PC-3 (cell line): ENCODE data around the gene RUBCN. TPM values are rescaled to one million over a fixed set of nuclear protein-coding genes. Genes with fewer than 3 reads are reported as not detected.

Experiments
- ATAC-seq: fragments of 200-7000 bp; cut with Tn5 transposase; 2 replicates; pipeline ENCODE4 v1.9.1; 2020; ENCODE audit warnings: mild to moderate bottlenecking, moderate library complexity
- BruUV-seq: library from RNA; stranded (reverse); fragments of 400-500 nt; replicated peaks from 2 replicates; lab custom pipeline; 2021; lab: Mats Ljungman, UMichigan
- CTCF ChIA-PET: fragments of 300-600 bp; sonication (Branson Sonifier 250); formaldehyde crosslinking; loops from one replicate; lab custom pipeline; 2022; ENCODE audit warnings: antibody characterized with exemption; lab: Charles Lee
- POLR2A ChIA-PET: fragments of 300-600 bp; sonication (Branson Sonifier 250); formaldehyde crosslinking; loops from one replicate; lab custom pipeline; 2022; ENCODE audit warnings: antibody characterized with exemption; ENCODE audit not compliant: unreplicated experiment; lab: Charles Lee
- DNase-seq: peaks from one replicate; pipeline ENCODE4 v3.0.0-alpha.2; 2015
- H2AFZ ChIP-seq: fragments of 300-600 bp; sonication (generic); 2 replicates; pipeline ENCODE4 v1.6.0; 2016; ENCODE audit warnings: antibody characterized with exemption, low read length
- H3F3A ChIP-seq: fragments of 300-600 bp; sonication (generic); one replicate; pipeline ENCODE4 v1.6.0; 2017; ENCODE audit warnings: antibody characterized with exemption, low read length, control low read depth, mild to moderate bottlenecking; ENCODE audit not compliant: unreplicated experiment
- H3K27ac ChIP-seq: fragments of 300-600 bp; sonication (generic); 2 replicates; pipeline ENCODE4 v1.5.1; 2016; ENCODE audit warnings: mild to moderate bottlenecking, low read length
- H3K27me3 ChIP-seq: fragments of 300-600 bp; sonication (generic); 2 replicates; pipeline ENCODE4 v1.6.1; 2016; ENCODE audit warnings: low read length, mixed read lengths
- H3K36me3 ChIP-seq: fragments of 300-600 bp; sonication (generic); 2 replicates; pipeline ENCODE4 v1.6.1; 2016; ENCODE audit warnings: low read depth, mixed run types, low read length, mixed read lengths
- H3K4me1 ChIP-seq: fragments of 300-600 bp; sonication (generic); 2 replicates; pipeline ENCODE4 v1.5.1; 2016; ENCODE audit warnings: low read length; ENCODE audit not compliant: insufficient read depth
- H3K4me2 ChIP-seq: fragments of 300-600 bp; sonication (generic); 2 replicates; pipeline ENCODE4 v1.6.0; 2016; ENCODE audit warnings: low read length
- H3K4me3 ChIP-seq: fragments of 300-600 bp; sonication (generic); 2 replicates; pipeline ENCODE4 v1.5.1; 2016; ENCODE audit warnings: mild to moderate bottlenecking, low read length, mixed read lengths
- H3K79me2 ChIP-seq: fragments of 300-600 bp; sonication (generic); 2 replicates; pipeline ENCODE4 v1.6.1; 2017; ENCODE audit warnings: low read length, mixed read lengths
- H3K9ac ChIP-seq: fragments of 300-600 bp; sonication (generic); 2 replicates; pipeline ENCODE4 v1.6.0; 2016; ENCODE audit warnings: mild to moderate bottlenecking, low read length
- H3K9me2 ChIP-seq: fragments of 300-600 bp; sonication (generic); replicated peaks from 2 replicates; pipeline ENCODE4 v1.6.1; 2016; ENCODE audit warnings: mixed run types, low read length, mixed read lengths
- H3K9me3 ChIP-seq: fragments of 300-600 bp; sonication (generic); 2 replicates; pipeline ENCODE4 v1.6.1; 2016; ENCODE audit warnings: low read length, mixed read lengths
- H4K20me1 ChIP-seq: fragments of 300-600 bp; sonication (generic); 2 replicates; pipeline ENCODE4 v1.6.1; 2016; ENCODE audit warnings: low read length, mixed read lengths
- EZH2 ChIP-seq: fragments of 300-600 bp; sonication (generic); IDR thresholded peaks from one replicate; pipeline ENCODE4 v1.6.1; 2017; ENCODE audit warnings: antibody characterized with exemption, mild to moderate bottlenecking, low read length; ENCODE audit not compliant: unreplicated experiment
- EZH2phosphoT487 ChIP-seq: fragments of 300-600 bp; sonication (generic); IDR thresholded peaks from 2 replicates; pipeline ENCODE4 v1.6.1; 2018; ENCODE audit warnings: mild to moderate bottlenecking, antibody characterized with exemption, low read length, borderline replicate concordance
- intact Hi-C: fragments of 100-400 bp; cut with micrococcal nuclease; formaldehyde crosslinking; loops from 2 replicates; pipeline ENCODE4 v1.9.0; 2023
- total RNA-seq: library from RNA; depleted of rRNA; stranded (reverse); fragments of >200 nt; gene quantifications from 2 replicates; pipeline ENCODE4 v1.2.3, GENCODE V29; 2014
- TF ChIP-seq, protein P1 (sequence below): fragments of 300-600 bp; sonication (generic); conservative IDR thresholded peaks from 2 replicates; pipeline ENCODE4 v1.5.1; 2017; ENCODE audit warnings: antibody characterized with exemption, low read depth, mild to moderate bottlenecking, low read length

RUBCN gene
- total RNA-seq, 1 experiment from 2014 or later, result 24.5 TPM

DNA sequence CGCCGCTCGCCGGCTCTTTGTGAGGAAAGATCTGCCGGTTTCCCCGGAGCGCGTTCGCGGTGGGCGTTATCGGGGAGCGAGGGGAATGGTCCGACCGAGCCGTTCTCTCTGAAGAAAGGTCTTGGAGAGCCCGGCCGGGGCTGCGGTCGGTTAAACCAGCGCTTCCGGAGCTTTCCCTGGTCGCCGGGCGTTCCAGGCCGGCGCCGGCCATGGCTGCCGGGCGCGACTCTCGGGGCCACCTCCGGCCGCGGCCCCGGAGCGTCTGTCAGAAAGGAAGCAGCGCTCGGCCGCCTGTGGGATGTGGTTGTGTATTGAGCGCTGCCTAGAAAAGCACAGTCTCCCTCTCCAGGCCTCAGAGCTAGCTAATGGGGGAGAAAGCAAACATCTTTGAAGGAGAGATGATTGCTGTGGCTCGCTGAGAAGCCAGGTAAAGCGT, 13.7 kb upstream of the RUBCN start:
- peak; percentile 55 for ATAC-seq
- ChIA-PET CTCF (interaction anchor here (0.5 to 1.4 kb wide), 2 partner anchors 37 to 151 kb away, joined by 3 read pairs; no protein-coding TSS in a partner anchor), POLR2A (no interaction called here)
- H3K79me2 ChIP-seq, result peaks cover 54% of the 10 kb centered on the region
- no peaks in the 10 kb centered on the region for H3F3A ChIP-seq
- TF ChIP-seq EZH2phosphoT487 (no peak), EZH2 (no peak)
- TF ChIP-seq, protein P1, sequence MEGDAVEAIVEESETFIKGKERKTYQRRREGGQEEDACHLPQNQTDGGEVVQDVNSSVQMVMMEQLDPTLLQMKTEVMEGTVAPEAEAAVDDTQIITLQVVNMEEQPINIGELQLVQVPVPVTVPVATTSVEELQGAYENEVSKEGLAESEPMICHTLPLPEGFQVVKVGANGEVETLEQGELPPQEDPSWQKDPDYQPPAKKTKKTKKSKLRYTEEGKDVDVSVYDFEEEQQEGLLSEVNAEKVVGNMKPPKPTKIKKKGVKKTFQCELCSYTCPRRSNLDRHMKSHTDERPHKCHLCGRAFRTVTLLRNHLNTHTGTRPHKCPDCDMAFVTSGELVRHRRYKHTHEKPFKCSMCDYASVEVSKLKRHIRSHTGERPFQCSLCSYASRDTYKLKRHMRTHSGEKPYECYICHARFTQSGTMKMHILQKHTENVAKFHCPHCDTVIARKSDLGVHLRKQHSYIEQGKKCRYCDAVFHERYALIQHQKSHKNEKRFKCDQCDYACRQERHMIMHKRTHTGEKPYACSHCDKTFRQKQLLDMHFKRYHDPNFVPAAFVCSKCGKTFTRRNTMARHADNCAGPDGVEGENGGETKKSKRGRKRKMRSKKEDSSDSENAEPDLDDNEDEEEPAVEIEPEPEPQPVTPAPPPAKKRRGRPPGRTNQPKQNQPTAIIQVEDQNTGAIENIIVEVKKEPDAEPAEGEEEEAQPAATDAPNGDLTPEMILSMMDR, result no peak
- BruUV-seq, result no TSS peak
- peak overlapping the region; percentile 95 for H2AFZ ChIP-seq
- intact Hi-C loops, result loop anchor here (5.0 kb wide), 1 partner anchor 42 kb away; the partner anchor contains the start of gene LRCH3
- H3K27ac ChIP-seq, result peak overlapping the region; percentile 72
- no peaks in the 10 kb centered on the region for H3K9me3 ChIP-seq
- H3K27me3 ChIP-seq, result no peaks in the 10 kb centered on the region
- H3K4me1 ChIP-seq, result peaks cover 26% of the 10 kb centered on the region
- H3K36me3 ChIP-seq, result peaks cover 2% of the 10 kb centered on the region; the same call in 1 of the 2 replicates
- H3K9ac ChIP-seq, result peak overlapping the region; percentile 89
- peak; percentile 61 for DNase-seq
- H3K4me2 ChIP-seq, result peak overlapping the region; percentile 80
- H3K9me2 ChIP-seq, result no peaks in the 10 kb centered on the region
- peak overlapping the region; percentile 74 for H3K4me3 ChIP-seq
- H4K20me1 ChIP-seq, result peaks cover 19% of the 10 kb centered on the region; the same call in 1 of the 2 replicates

DNA sequence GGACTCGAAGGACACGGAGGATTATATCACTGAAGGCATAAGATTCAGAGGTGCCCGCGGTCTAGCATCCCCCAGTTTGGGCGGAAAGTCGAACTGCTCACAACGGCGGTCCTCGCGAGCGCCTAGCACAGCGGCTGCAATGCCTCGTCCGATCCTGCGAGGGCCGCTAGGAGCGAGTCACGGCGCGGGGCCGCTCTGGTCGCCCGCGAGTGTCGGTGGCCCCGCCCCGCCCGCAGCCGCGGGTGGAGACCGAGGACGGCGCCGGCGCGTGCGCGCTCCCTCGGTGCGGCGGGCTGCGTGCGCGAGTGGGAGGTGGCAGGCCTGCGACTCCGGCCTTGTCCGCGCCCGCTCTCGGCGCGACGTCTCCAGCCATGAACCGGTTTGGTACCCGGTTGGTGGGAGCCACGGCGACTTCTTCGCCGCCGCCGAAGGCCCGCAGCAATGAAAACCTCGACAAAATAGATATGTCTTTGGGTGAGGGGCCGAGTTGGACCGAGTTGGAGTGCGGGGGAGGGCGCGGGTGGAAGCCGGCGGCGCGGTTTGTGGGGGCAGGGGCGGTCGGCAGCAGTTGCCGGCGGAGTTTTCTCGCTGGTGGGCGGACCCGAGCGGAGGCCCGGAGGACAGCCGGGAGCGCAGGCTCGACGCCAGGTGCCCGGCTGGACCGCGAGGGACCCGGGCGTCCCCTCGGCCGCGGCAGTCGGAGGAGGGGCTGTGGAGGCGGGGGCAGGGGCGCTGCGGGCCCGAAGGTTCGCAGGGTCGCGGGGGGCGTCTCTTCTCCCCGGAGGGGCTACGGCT, 13.1 kb upstream of the RUBCN start, which contains the start of gene FYTTD1:
TSS of gene FYTTD1 (plus strand) at position 283 of the 795 bp plus-strand sequence. CDS start at position 372, 89 bp downstream.
- no peaks in the 10 kb centered on the region for H3K9me2 ChIP-seq
- H3K9ac ChIP-seq, result peak within 1 kb of the TSS; percentile 89
- H3K4me3 ChIP-seq, result peak within 1 kb of the TSS; percentile 74
- ChIA-PET CTCF (no interaction called here), POLR2A (no interaction called here)
- H2AFZ ChIP-seq, result peak within 1 kb of the TSS; percentile 95
- ATAC-seq (peak; percentile 85), DNase-seq (peak; percentile 91)
- H3K79me2 ChIP-seq, result peaks cover 48% of the 10 kb centered on the region
- peaks cover 19% of the 10 kb centered on the region; the same call in 1 of the 2 replicates for H4K20me1 ChIP-seq
- no TSS peak for BruUV-seq
- H3F3A ChIP-seq, result no peaks in the 10 kb centered on the region
- H3K27ac ChIP-seq, result peak within 1 kb of the TSS; percentile 72
- peaks cover 21% of the 10 kb centered on the region for H3K4me1 ChIP-seq
- TF ChIP-seq, protein P1, result peak; percentile 40
- TF ChIP-seq EZH2phosphoT487 (no peak), EZH2 (no peak)
- H3K36me3 ChIP-seq, result peaks cover 2% of the 10 kb centered on the region; the same call in 1 of the 2 replicates
- no peaks in the 10 kb centered on the region for H3K9me3 ChIP-seq
- peak within 1 kb of the TSS; percentile 80 for H3K4me2 ChIP-seq
- no peaks in the 10 kb centered on the region for H3K27me3 ChIP-seq
- intact Hi-C loops, result loop anchor here (1.0 to 5.0 kb wide), 3 partner anchors 12 to 43 kb away; partner anchors contain the start of gene LRCH3

DNA sequence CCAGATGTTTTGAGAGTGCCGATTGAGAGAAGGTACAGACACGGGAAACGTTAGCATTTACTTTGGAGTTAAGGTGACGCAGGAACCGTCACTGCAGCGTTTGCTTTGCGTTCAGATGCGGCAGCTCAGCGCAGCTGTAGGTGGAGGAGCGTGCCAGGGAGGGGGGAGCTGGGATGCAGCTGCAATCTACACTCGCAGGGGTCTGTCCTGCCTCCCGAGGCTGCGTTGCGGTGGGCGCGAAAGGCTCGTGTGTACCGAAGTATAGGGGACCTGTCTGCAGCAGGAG, 12.6 kb upstream of the RUBCN start:
- DNase-seq, result peak; percentile 60
- no TSS peak for BruUV-seq
- intact Hi-C loops, result loop anchor here (1.0 to 5.0 kb wide), 2 partner anchors 12 to 37 kb away; no protein-coding TSS in a partner anchor
- H4K20me1 ChIP-seq, result peaks cover 19% of the 10 kb centered on the region; the same call in 1 of the 2 replicates
- POLR2A ChIA-PET, result no interaction called here
- H3K4me3 ChIP-seq, result peak overlapping the region; percentile 74
- H3K9me2 ChIP-seq, result no peaks in the 10 kb centered on the region
- no peaks in the 10 kb centered on the region for H3F3A ChIP-seq
- peak overlapping the region; percentile 72 for H3K27ac ChIP-seq
- peak overlapping the region; percentile 95 for H2AFZ ChIP-seq
- peak overlapping the region; percentile 89 for H3K9ac ChIP-seq
- H3K79me2 ChIP-seq, result peaks cover 43% of the 10 kb centered on the region
- CTCF ChIA-PET, result no interaction called here
- H3K36me3 ChIP-seq, result peaks cover 2% of the 10 kb centered on the region; the same call in 1 of the 2 replicates
- TF ChIP-seq EZH2 (no peak), EZH2phosphoT487 (no peak)
- TF ChIP-seq, protein P1, result no peak
- H3K27me3 ChIP-seq, result no peaks in the 10 kb centered on the region
- no peaks in the 10 kb centered on the region for H3K9me3 ChIP-seq
- peak overlapping the region; percentile 80 for H3K4me2 ChIP-seq
- H3K4me1 ChIP-seq, result peaks cover 21% of the 10 kb centered on the region
- ATAC-seq, result peak; percentile 42
